PFSK-1 (cell line): ENCODE measurements around the gene CAMTA1.

Source experiments
- POLR2AphosphoS5 ChIP-seq: IDR thresholded peaks from 2 replicates; pipeline ENCODE4 v1.6.1; 2012; ENCODE audit warnings: low read depth, mild to moderate bottlenecking, control low read depth, low read length, moderate library complexity
- TF ChIP-seq, protein P1 (sequence below), 2 experiments: IDR thresholded peaks; 2 replicates each; pipeline versions ENCODE4 v1.6.1 to v1.8.0; 2011 to 2012; ENCODE audit warnings: low read depth in 2 of 2, low read length in 2 of 2, control low read depth in 1 of 2, inconsistent platforms in 1 of 2, mild to moderate bottlenecking in 1 of 2, moderate library complexity in 1 of 2; ENCODE audit not compliant: insufficient read depth in 1 of 2

DNA sequence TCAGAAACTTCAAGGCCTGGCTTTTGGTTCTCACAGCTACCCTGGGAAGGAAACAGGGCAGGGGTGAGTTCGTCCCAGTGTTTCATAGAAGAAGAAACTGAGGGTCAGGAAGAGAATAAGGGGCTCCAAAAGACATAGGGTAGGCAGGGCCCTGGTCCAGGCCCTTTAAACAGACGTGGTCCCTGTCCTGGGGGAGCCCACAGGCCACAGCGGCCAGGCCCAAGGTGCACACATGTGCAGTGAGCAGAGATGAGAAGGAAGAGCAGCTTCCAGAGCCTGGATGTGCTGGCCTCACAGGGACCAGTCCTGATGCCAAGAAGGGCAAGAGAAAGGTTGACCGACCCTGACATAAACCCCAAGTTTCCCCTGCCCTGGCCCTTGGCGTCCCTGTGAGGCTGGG, 690.4 kb downstream of the CAMTA1 start:
- no peak for TF ChIP-seq POLR2AphosphoS5
- TF ChIP-seq, protein P1, sequence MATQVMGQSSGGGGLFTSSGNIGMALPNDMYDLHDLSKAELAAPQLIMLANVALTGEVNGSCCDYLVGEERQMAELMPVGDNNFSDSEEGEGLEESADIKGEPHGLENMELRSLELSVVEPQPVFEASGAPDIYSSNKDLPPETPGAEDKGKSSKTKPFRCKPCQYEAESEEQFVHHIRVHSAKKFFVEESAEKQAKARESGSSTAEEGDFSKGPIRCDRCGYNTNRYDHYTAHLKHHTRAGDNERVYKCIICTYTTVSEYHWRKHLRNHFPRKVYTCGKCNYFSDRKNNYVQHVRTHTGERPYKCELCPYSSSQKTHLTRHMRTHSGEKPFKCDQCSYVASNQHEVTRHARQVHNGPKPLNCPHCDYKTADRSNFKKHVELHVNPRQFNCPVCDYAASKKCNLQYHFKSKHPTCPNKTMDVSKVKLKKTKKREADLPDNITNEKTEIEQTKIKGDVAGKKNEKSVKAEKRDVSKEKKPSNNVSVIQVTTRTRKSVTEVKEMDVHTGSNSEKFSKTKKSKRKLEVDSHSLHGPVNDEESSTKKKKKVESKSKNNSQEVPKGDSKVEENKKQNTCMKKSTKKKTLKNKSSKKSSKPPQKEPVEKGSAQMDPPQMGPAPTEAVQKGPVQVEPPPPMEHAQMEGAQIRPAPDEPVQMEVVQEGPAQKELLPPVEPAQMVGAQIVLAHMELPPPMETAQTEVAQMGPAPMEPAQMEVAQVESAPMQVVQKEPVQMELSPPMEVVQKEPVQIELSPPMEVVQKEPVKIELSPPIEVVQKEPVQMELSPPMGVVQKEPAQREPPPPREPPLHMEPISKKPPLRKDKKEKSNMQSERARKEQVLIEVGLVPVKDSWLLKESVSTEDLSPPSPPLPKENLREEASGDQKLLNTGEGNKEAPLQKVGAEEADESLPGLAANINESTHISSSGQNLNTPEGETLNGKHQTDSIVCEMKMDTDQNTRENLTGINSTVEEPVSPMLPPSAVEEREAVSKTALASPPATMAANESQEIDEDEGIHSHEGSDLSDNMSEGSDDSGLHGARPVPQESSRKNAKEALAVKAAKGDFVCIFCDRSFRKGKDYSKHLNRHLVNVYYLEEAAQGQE (IDR thresholded peaks at IDR 0.05; ENCODE audit: insufficient read depth in 1 of 2, low read depth in 2 of 2, low read length in 2 of 2), result no peak
